HG02884 (cell line): Measurements from ENCODE around the gene RBCK1.
A peak's percentile ranks its signal among the peaks of the same experiment; 100 is the strongest.

Experiments
- ATAC-seq: cut with Tn5 transposase; IDR thresholded peaks from one replicate; pipeline ENCODE4 v1.9.1; 2021; ENCODE audit warnings: mild to moderate bottlenecking, moderate library complexity; ENCODE audit not compliant: unreplicated experiment

RBCK1 gene

GRCh38 chr20:416950-417800 lies 9.1 kb downstream of the RBCK1 start:
- no peak for ATAC-seq

GRCh38 chr20:417801-418342 lies 9.8 kb downstream of the RBCK1 start:
- no peak for ATAC-seq

- no peak for ATAC-seq
Measured at GRCh38 chr20:418858-419365, 10.8 kb downstream of the RBCK1 start.

GRCh38 chr20:419556-420165 lies 11.6 kb downstream of the RBCK1 start:
- ATAC-seq: no peak

GRCh38 chr20:420166-420620 lies 12.1 kb downstream of the RBCK1 start:
- ATAC-seq: no peak

- ATAC-seq: no peak
Measured at GRCh38 chr20:420721-421574, 12.8 kb downstream of the RBCK1 start.

- ATAC-seq: no peak
Measured at GRCh38 chr20:421685-422250, 13.7 kb downstream of the RBCK1 start.

GRCh38 chr20:426566-426965 lies 18.5 kb downstream of the RBCK1 start:
- no peak for ATAC-seq

- no peak for ATAC-seq
Measured at GRCh38 chr20:427401-427800, 19.3 kb downstream of the RBCK1 start.

GRCh38 chr20:427849-428657 lies 20.0 kb downstream of the RBCK1 start:
- no peak for ATAC-seq

- no peak for ATAC-seq
Measured at GRCh38 chr20:428658-429200, 20.6 kb downstream of the RBCK1 start.

GRCh38 chr20:430091-430999 lies 22.2 kb downstream of the RBCK1 start:
- ATAC-seq: no peak

- no peak for ATAC-seq
Measured at GRCh38 chr20:431012-431904, 23.2 kb downstream of the RBCK1 start.

GRCh38 chr20:432208-432607 lies 24.1 kb downstream of the RBCK1 start:
- no peak for ATAC-seq

- ATAC-seq: no peak
Measured at GRCh38 chr20:432677-433299, 24.7 kb downstream of the RBCK1 start.

- peak; percentile 80 for ATAC-seq
Measured at GRCh38 chr20:433300-433975, 25.3 kb downstream of the RBCK1 start.
